Gastroesophageal sphincter (tissue), 4 donors: ENCODE measurements around the gene OAS3. TPM values are rescaled to one million over a fixed set of nuclear protein-coding genes. Genes with fewer than 3 reads are reported as not detected.

Experiments
- ATAC-seq: fragments of 150-250 bp; one replicate; pipeline ENCODE4 v1.9.1; 2016; ENCODE audit warnings: mild to moderate bottlenecking, moderate library complexity
- H3K27ac ChIP-seq, 4 donors: fragments of 200-600 bp; sonication (generic) in 3 of 4; 1 replicate in 3 of 4; 2 replicates in 1 of 4; pipeline ENCODE4 v1.5.1; 2016 to 2019
- H3K27me3 ChIP-seq: fragments of 200-600 bp; sonication (generic); one replicate; pipeline ENCODE4 v1.5.1; 2019
- H3K36me3 ChIP-seq, 2 donors: fragments of 200-600 bp; sonication (generic); one replicate each; pipeline ENCODE4 v1.5.1; 2019; ENCODE audit warnings: control low read depth in 1 of 2
- H3K4me1 ChIP-seq, 3 donors: fragments of 200-600 bp; sonication (generic); 1 replicate in 2 of 3; 2 replicates in 1 of 3; pipeline ENCODE4 v1.5.1; 2016 to 2019; ENCODE audit warnings: control low read depth in 2 of 3
- H3K4me3 ChIP-seq, 2 donors: fragments of 200-600 bp; sonication (generic); one replicate each; pipeline ENCODE4 v1.5.1; 2019; ENCODE audit warnings: mild to moderate bottlenecking in 1 of 2, moderate library complexity in 1 of 2
- H3K9me3 ChIP-seq, 3 donors: fragments of 200-600 bp; sonication (generic); one replicate each; pipeline ENCODE4 v1.5.1; 2017 to 2019; ENCODE audit warnings: control low read depth in 2 of 3
- EP300 ChIP-seq: sonication (generic); formaldehyde crosslinking; IDR thresholded peaks from one replicate; pipeline ENCODE4 v1.6.1; 2017; ENCODE audit warnings: antibody characterized with exemption, mild to moderate bottlenecking
- POLR2A ChIP-seq, 2 donors: fragments of 450-650 bp; IDR thresholded peaks; one replicate each; pipeline ENCODE4 v1.6.1; 2017; ENCODE audit warnings: antibody characterized with exemption in 2 of 2, mild to moderate bottlenecking in 2 of 2, moderate library complexity in 1 of 2
- POLR2AphosphoS5 ChIP-seq: sonication (generic); formaldehyde crosslinking; IDR thresholded peaks from one replicate; pipeline ENCODE4 v1.6.1; 2017; ENCODE audit warnings: antibody characterized with exemption
- WGBS, 2 donors: methylation state at CpG; one replicate each; pipeline ENCODE4 v1.1.5; 2018; ENCODE audit warnings: low coverage in 1 of 2; 5-methylcytosine and 5-hydroxymethylcytosine counted together
- total RNA-seq, 4 donors: library from RNA; depleted of rRNA; stranded (reverse); fragments of >200 nt; gene quantifications; one replicate each; pipeline ENCODE4 v1.1.0, GENCODE V29; 2016
- TF ChIP-seq, protein P1 (sequence below), 4 experiments: fragments of 200-600 bp in 2 of 4; fragments of 450-650 bp in 2 of 4; sonication (generic) in 1 of 4; IDR thresholded peaks; one replicate each; pipeline ENCODE4 v1.5.1; 2017 to 2019; ENCODE audit warnings: antibody characterized with exemption in 4 of 4, mild to moderate bottlenecking in 2 of 4, moderate library complexity in 2 of 4

OAS3 gene
- total RNA-seq, 4 donors from 2014 or later = 3.5 to 10.2 (median 7.2) TPM

GRCh38 chr12:112894128-112894527, 44.1 kb upstream of the OAS3 start:
- no peak overlapping the region for H3K4me3 ChIP-seq
- H3K27ac ChIP-seq = no peak overlapping the region
- TF ChIP-seq POLR2A (IDR thresholded peaks at IDR 0.05) = no peak
- no peak for TF ChIP-seq POLR2AphosphoS5
- TF ChIP-seq, protein P1, sequence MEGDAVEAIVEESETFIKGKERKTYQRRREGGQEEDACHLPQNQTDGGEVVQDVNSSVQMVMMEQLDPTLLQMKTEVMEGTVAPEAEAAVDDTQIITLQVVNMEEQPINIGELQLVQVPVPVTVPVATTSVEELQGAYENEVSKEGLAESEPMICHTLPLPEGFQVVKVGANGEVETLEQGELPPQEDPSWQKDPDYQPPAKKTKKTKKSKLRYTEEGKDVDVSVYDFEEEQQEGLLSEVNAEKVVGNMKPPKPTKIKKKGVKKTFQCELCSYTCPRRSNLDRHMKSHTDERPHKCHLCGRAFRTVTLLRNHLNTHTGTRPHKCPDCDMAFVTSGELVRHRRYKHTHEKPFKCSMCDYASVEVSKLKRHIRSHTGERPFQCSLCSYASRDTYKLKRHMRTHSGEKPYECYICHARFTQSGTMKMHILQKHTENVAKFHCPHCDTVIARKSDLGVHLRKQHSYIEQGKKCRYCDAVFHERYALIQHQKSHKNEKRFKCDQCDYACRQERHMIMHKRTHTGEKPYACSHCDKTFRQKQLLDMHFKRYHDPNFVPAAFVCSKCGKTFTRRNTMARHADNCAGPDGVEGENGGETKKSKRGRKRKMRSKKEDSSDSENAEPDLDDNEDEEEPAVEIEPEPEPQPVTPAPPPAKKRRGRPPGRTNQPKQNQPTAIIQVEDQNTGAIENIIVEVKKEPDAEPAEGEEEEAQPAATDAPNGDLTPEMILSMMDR (IDR thresholded peaks at IDR 0.05) = no peak
- no peak for TF ChIP-seq EP300
- ATAC-seq = no peak
- H3K9me3 ChIP-seq = no peaks in the 10 kb centered on the region
- H3K36me3 ChIP-seq = no peaks in the 10 kb centered on the region
- H3K4me1 ChIP-seq = no peaks in the 10 kb centered on the region
- peaks cover 39% of the 10 kb centered on the region for H3K27me3 ChIP-seq

DNA sequence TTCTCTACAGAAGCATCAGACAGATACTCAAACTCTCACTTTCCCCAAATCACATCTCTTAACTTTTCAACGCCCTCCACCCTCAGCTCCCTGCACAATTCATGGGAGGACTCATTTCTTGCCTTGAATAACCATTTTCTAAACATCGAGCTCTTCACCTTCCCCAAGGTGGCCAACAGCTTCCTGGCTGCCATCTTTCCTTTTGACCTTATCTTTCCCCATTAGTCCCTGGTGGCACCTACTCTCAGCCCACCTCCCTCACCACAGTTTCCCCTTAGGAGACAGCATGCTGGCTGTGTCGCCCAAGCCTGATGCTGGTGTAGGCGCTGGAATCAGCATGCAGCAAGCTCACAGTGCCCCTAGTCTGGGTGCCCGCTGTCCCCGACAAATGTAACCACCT, 39.9 kb upstream of the OAS3 start:
- no peak overlapping the region for H3K27ac ChIP-seq
- no peak overlapping the region for H3K4me3 ChIP-seq
- no peak for ATAC-seq
- H3K4me1 ChIP-seq = no peaks in the 10 kb centered on the region
- 79 to 81% methylated on average over 3 to 6 of the region's 6 CpGs for WGBS, 2 donors
- peaks cover 35% of the 10 kb centered on the region for H3K27me3 ChIP-seq
- TF ChIP-seq POLR2AphosphoS5 = no peak
- TF ChIP-seq EP300 = no peak
- H3K36me3 ChIP-seq = no peaks in the 10 kb centered on the region
- no peaks in the 10 kb centered on the region for H3K9me3 ChIP-seq

DNA sequence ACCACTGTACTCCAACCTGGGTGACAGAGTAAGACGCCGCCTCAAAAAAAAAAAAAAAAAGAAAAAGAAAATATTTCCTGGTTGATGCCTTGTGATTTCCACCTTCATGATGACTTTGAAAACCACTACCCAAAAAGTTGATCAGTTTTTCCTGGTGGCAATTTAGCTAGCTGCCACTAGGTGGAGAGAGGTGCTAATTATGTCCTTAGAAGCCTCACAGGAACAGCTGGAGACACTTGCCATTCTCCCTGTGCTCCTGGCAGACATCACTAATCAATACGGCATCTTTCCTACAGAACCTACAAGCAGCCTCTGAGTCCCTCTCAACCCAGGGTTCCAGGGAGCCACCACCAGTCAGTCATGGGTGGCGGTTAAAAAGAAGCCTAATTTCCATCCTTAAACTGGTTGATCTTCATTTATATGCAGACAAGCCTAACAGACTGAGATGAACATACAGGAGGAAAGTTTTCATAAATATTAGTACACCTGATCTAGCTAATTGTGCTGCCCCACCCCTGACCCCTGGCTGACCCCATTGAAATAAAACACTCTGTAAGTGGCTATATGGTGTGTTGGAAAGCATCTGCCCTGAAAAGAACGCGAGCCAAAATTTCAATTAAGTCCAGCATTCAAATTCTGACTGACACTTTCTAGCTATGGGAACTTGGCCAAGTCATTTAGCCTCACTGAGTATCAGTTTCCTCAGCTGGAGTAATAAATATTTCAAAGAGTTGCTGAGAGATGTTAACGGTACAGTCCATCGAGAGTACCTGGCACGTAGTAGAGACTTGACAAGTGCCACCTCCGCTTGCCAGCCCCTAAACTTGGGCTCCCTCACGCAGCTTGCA, 37.8 kb upstream of the OAS3 start:
- H3K27me3 ChIP-seq = peaks cover 30% of the 10 kb centered on the region
- ATAC-seq = no peak
- 86 to 88% methylated on average over 9 of the region's 11 CpGs for WGBS, 2 donors

DNA sequence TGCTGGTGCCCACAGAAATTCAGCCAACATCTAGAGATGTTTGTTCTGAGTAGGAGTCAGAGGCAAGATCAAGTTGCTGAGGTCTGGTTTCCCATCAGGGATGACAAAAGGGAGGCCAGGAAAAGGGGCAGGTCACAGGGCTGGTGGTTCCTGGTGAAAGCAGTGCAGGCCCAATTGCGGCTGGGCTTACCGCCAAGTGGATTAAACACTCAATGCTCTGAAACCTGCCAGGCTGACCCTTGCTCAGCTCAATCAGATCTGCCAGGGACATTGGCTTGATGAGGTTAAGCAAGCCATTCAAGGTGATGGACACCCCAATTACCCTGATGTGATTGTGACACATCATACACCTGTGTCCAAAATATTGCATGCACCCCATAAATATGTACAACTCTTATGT, 37.0 kb upstream of the OAS3 start:
- TF ChIP-seq, protein P1 (IDR thresholded peaks at IDR 0.05) = no peak
- TF ChIP-seq EP300 (no peak), POLR2AphosphoS5 (no peak), POLR2A (IDR thresholded peaks at IDR 0.05) (no peak)
- 100% methylated on average over 2 of the region's 2 CpGs; no CpG with 5 or more reads in 1 of the 2 donors for WGBS, 2 donors
- Histone ChIP-seq H3K4me1 (peaks cover 0 to 17% (median 7%) of the 10 kb centered on the region in 3 donors), H3K4me3 (no peak overlapping the region), H3K36me3 (no peaks in the 10 kb centered on the region), H3K27ac (no peak overlapping the region), H3K9me3 (no peaks in the 10 kb centered on the region), H3K27me3 (peaks cover 24% of the 10 kb centered on the region)
- no peak for ATAC-seq

More for the DNA sequence above, 37.8 kb upstream of the OAS3 start:
- Histone ChIP-seq H3K36me3 (no peaks in the 10 kb centered on the region), H3K27ac (no peak overlapping the region), H3K4me3 (no peak overlapping the region), H3K4me1 (peaks cover 0 to 9% (median 0%) of the 10 kb centered on the region in 3 donors), H3K9me3 (no peaks in the 10 kb centered on the region)
- no peak for TF ChIP-seq POLR2A (IDR thresholded peaks at IDR 0.05)
- no peak for TF ChIP-seq POLR2AphosphoS5
- no peak for TF ChIP-seq EP300
- TF ChIP-seq, protein P1 (IDR thresholded peaks at IDR 0.05) = peak in 3 of 4 experiments; percentile 47 to 63 (median 54)

DNA sequence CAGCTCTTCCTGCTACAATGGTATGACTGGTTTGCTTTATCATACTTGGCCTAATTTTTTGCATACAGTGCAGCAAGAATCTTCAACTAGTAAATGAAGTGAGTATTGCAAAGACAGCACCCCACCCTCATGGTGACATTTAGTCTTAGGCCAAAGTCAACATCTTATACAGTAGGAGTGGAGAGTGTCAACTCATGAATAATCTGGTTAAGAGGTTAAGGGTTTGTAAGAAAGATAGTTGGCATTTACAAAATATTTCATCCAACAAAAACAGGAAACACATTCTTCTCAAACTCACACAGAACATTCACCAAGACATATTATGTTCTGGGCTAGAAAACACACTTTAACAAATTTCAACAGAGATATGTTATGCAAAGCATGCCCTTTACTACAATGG, 33.7 kb upstream of the OAS3 start:
- H3K27ac ChIP-seq = no peak overlapping the region
- H3K4me1 ChIP-seq = peaks cover 0 to 42% (median 7%) of the 10 kb centered on the region in 3 donors
- H3K9me3 ChIP-seq = no peaks in the 10 kb centered on the region
- H3K27me3 ChIP-seq = no peaks in the 10 kb centered on the region
- H3K36me3 ChIP-seq = no peaks in the 10 kb centered on the region
- ATAC-seq = no peak
- TF ChIP-seq POLR2AphosphoS5 (no peak), EP300 (no peak), POLR2A (IDR thresholded peaks at IDR 0.05) (no peak)
- TF ChIP-seq, protein P1 (IDR thresholded peaks at IDR 0.05) = no peak
- H3K4me3 ChIP-seq = no peak overlapping the region
